Activated T-helper 1 cell treated with anti-CD3 and anti-CD28 coated beads, Interleukin-12 subunit alpha, Interleukin-12 subunit beta, Interleukin-2, Interleukin-4 antibody, amounts not matched to agents 30 ng/mL and 10 ng/mL and 1 ng/mL, durations not matched to agents 14 hours and 24 hours and 36 hours (primary cell): ENCODE measurements around the gene MAPK14. TPM values are rescaled to one million over a fixed set of nuclear protein-coding genes. Genes with fewer than 3 reads are reported as not detected.
A peak's percentile ranks its signal among the peaks of the same experiment; 100 is the strongest.

Experiments used
- DNase-seq: peaks from one replicate; pipeline ENCODE4 v3.0.0; 2021; ENCODE audit warnings: low spot score
- H3K27ac Mint-ChIP-seq: one replicate; pipeline ENCODE4 v1.8.0; 2021; ENCODE audit warnings: mild to moderate bottlenecking, mixed read lengths
- H3K27me3 Mint-ChIP-seq: one replicate; pipeline ENCODE4 v1.8.0; 2022; ENCODE audit warnings: mild to moderate bottlenecking, moderate library complexity, mixed read lengths; ENCODE audit not compliant: insufficient read depth
- H3K36me3 Mint-ChIP-seq: one replicate; pipeline ENCODE4 v1.8.0; 2021; ENCODE audit warnings: low read depth, mixed read lengths
- H3K4me1 Mint-ChIP-seq: one replicate; pipeline ENCODE4 v1.8.0; 2021; ENCODE audit warnings: low read depth, mixed read lengths
- H3K4me3 Mint-ChIP-seq: one replicate; pipeline ENCODE4 v1.8.0; 2021; ENCODE audit warnings: mild to moderate bottlenecking, moderate library complexity, mixed read lengths
- H3K9me3 Mint-ChIP-seq: one replicate; pipeline ENCODE4 v1.8.0; 2021; ENCODE audit warnings: mixed read lengths
- intact Hi-C: fragments of 100-400 bp; cut with micrococcal nuclease; formaldehyde crosslinking; loops from one replicate; pipeline ENCODE4 v1.15.1; 2024
- total RNA-seq: library from RNA; stranded (reverse); gene quantifications from 2 replicates; pipeline ENCODE4 v1.2.3, GENCODE V29; 2022

The MAPK14 gene
- total RNA-seq, 1 donor from 2014 or later, result 41.3 TPM

- peaks cover 37% of the 10 kb centered on the region for H3K36me3 Mint-ChIP-seq
- H3K27me3 Mint-ChIP-seq, result no peaks in the 10 kb centered on the region
- H3K4me3 Mint-ChIP-seq, result no peak overlapping the region
- no peak overlapping the region for H3K27ac Mint-ChIP-seq
- DNase-seq, result no peak
- H3K4me1 Mint-ChIP-seq, result peaks cover 83% of the 10 kb centered on the region
- no peaks in the 10 kb centered on the region for H3K9me3 Mint-ChIP-seq
- intact Hi-C loops, result no loop called here
Observed at GRCh38 chr6:36116066-36116864, 88.7 kb downstream of the MAPK14 start.

- no peak for DNase-seq
- Mint-ChIP-seq H3K4me1 (peaks cover 90% of the 10 kb centered on the region), H3K27me3 (no peaks in the 10 kb centered on the region), H3K9me3 (no peaks in the 10 kb centered on the region), H3K4me3 (no peak overlapping the region), H3K36me3 (peaks cover 33% of the 10 kb centered on the region), H3K27ac (no peak overlapping the region)
- intact Hi-C loops, result no loop called here
Observed at GRCh38 chr6:36116943-36117342, 89.3 kb downstream of the MAPK14 start.

DNA sequence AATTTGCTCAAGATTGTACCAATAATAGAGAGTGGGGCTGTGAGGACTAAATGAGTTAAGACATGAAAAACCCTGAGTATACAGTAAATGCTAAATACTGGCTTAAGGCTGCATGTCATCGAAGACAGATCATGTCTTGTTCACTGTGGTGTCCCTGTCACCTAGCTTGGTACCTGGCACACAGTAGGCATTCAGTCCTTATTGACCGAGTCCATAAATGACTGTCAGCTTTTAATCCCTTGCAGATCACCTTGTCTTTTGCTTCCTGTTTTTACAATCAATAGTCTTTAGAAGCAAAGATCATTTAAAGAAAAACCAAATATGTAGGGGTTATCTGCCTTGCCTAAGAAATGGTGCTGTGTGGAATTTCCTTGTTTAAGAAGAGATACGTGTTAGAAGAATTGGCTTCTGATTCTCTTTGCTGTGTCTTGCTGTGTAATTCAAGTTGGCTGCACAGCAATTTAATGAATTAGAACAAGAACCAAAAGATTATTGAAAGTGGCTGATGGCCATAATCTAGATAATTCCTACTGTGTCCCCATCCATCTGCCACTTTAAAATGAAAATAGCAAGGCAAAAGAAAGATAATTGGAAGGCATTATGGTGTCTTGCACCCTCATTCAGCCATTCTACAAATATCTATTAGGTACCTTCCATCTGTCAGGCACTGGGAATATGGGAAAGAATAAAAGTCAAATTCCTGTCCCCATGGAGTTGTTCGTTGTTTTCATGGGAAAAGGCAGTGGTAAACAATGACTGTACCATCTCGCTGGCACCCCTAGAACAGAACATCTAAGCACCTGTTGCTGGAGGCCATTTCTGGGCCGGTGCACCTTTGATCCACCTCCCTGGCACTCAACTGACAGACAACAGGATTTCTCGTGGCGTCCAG lies 90.3 kb downstream of the MAPK14 start:
- DNase-seq, result no peak
- H3K27me3 Mint-ChIP-seq, result no peaks in the 10 kb centered on the region
- H3K4me1 Mint-ChIP-seq, result peaks cover 94% of the 10 kb centered on the region
- peak overlapping the region; percentile 98 for H3K27ac Mint-ChIP-seq
- intact Hi-C loops, result no loop called here
- H3K4me3 Mint-ChIP-seq, result peak overlapping the region; percentile 25
- H3K9me3 Mint-ChIP-seq, result no peaks in the 10 kb centered on the region
- peaks cover 29% of the 10 kb centered on the region for H3K36me3 Mint-ChIP-seq

- peak overlapping the region; percentile 25 for H3K4me3 Mint-ChIP-seq
- H3K9me3 Mint-ChIP-seq, result no peaks in the 10 kb centered on the region
- peaks cover 29% of the 10 kb centered on the region for H3K36me3 Mint-ChIP-seq
- H3K27me3 Mint-ChIP-seq, result no peaks in the 10 kb centered on the region
- H3K4me1 Mint-ChIP-seq, result peaks cover 96% of the 10 kb centered on the region
- intact Hi-C loops, result no loop called here
- peak overlapping the region; percentile 98 for H3K27ac Mint-ChIP-seq
- DNase-seq, result peak; percentile 69
Observed at GRCh38 chr6:36118550-36119107, 91.0 kb downstream of the MAPK14 start.

- Mint-ChIP-seq H3K27ac (peak overlapping the region; percentile 98), H3K27me3 (no peaks in the 10 kb centered on the region), H3K4me3 (no peak overlapping the region), H3K36me3 (peaks cover 26% of the 10 kb centered on the region), H3K9me3 (no peaks in the 10 kb centered on the region), H3K4me1 (peaks cover 96% of the 10 kb centered on the region)
- intact Hi-C loops, result no loop called here
- DNase-seq, result no peak
Observed at GRCh38 chr6:36119209-36119608, 91.6 kb downstream of the MAPK14 start.

- H3K4me1 Mint-ChIP-seq, result peaks cover 92% of the 10 kb centered on the region
- intact Hi-C loops, result loop anchor here (1.0 to 10.0 kb wide), 7 partner anchors 25 to 475 kb away; partner anchors contain the start of genes KCTD20, MAPK14, PXT1 and SRSF3
- peak overlapping the region; percentile 80 for H3K4me3 Mint-ChIP-seq
- no peaks in the 10 kb centered on the region for H3K9me3 Mint-ChIP-seq
- H3K27me3 Mint-ChIP-seq, result no peaks in the 10 kb centered on the region
- no peak for DNase-seq
- peaks cover 26% of the 10 kb centered on the region for H3K36me3 Mint-ChIP-seq
- peak overlapping the region; percentile 98 for H3K27ac Mint-ChIP-seq
Observed at GRCh38 chr6:36120018-36120417, 92.4 kb downstream of the MAPK14 start.

- Mint-ChIP-seq H3K36me3 (peaks cover 26% of the 10 kb centered on the region), H3K4me1 (peaks cover 92% of the 10 kb centered on the region), H3K27me3 (no peaks in the 10 kb centered on the region), H3K9me3 (no peaks in the 10 kb centered on the region), H3K4me3 (peak overlapping the region; percentile 80), H3K27ac (peak overlapping the region; percentile 98)
- peak; percentile 71 for DNase-seq
- intact Hi-C loops, result loop anchor here (1.0 to 10.0 kb wide), 7 partner anchors 26 to 474 kb away; partner anchors contain the start of genes KCTD20, MAPK14, PXT1 and SRSF3
Observed at GRCh38 chr6:36120539-36120938, 92.9 kb downstream of the MAPK14 start.

DNA sequence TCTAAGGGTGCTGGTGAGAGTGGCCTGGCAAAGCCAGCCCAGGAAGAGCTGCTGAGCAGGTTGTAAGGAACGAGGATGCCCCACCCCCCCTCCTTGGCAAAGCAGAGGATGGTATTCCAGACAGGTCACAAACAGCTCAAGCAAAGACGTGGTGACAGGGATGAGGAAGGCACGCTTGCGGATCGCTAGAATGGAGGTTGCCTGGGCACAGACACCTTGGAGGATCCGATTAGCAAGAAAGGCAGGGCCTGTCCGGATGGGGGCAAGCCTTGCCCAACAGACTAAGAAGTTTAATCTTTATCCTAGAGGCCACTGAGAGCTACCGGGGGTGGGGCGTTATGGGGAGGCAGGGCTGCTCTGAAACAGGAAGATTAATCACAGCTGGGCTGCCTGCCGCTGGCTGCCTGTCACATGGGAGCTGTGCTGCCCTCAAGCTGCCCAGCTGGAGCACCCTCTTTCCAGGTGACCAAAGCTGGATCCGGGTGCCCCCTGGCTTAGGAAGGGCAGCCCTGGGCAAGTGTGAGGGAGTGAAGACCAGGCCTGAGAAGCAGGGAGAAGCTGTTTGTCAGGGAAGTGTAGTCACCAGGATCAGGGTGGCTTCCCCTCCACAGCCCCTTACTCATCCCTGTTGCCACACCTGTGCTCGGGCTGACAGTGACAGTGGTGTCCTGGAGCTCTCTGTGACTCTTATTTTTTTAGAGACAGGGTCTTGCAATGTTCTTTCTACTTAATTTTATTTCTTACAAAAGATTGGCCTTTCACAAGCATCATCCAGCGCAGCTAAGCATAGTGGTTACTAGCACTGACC lies 93.6 kb downstream of the MAPK14 start:
- peak overlapping the region; percentile 98 for H3K27ac Mint-ChIP-seq
- peaks cover 24% of the 10 kb centered on the region for H3K36me3 Mint-ChIP-seq
- H3K4me3 Mint-ChIP-seq, result peak overlapping the region; percentile 80
- intact Hi-C loops, result loop anchor here (1.0 to 10.0 kb wide), 7 partner anchors 26 to 474 kb away; partner anchors contain the start of genes KCTD20, MAPK14, PXT1 and SRSF3
- no peaks in the 10 kb centered on the region for H3K27me3 Mint-ChIP-seq
- peaks cover 94% of the 10 kb centered on the region for H3K4me1 Mint-ChIP-seq
- H3K9me3 Mint-ChIP-seq, result no peaks in the 10 kb centered on the region
- peak; percentile 52 for DNase-seq

DNA sequence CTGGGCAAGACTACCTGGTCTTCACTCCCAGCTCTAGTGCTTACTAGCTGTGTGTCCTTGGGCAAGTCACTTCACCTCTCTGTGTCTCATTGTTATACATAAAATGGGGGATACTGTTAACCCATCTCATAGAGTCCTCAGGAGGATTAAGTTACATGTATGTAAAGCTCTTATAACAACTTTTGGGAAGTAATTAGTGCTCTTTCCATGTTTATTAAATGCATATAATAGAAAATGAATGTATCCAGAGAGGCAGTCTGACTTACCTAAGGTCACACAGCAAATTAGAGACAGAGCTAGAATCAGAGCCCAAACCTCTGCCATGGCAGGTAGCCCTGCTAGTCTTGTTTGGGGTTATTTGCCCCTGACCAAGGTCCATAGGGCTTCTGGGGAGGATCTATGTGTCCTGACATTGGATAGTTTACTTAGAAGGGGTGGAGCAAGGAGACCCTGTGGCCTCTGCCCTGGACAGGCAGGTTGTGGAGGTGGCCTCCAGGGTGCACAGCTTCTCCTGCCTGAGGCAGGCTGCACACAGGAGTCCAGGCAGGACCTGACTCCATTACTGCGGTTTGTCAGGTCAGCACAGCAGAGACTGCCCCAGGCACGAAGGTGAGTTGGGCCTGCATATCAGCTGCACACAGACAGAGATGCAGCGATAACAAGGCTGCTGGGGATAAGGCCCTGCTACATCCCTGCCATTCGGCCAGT lies 94.3 kb downstream of the MAPK14 start:
- H3K27ac Mint-ChIP-seq, result peak overlapping the region; percentile 98
- intact Hi-C loops, result loop anchor here (2.0 to 10.0 kb wide), 6 partner anchors 27 to 473 kb away; partner anchors contain the start of genes KCTD20, PXT1, SRSF3 and STK38
- DNase-seq, result no peak
- H3K36me3 Mint-ChIP-seq, result peaks cover 19% of the 10 kb centered on the region
- H3K4me1 Mint-ChIP-seq, result peaks cover 94% of the 10 kb centered on the region
- peak overlapping the region; percentile 23 for H3K4me3 Mint-ChIP-seq
- no peaks in the 10 kb centered on the region for H3K9me3 Mint-ChIP-seq
- H3K27me3 Mint-ChIP-seq, result no peaks in the 10 kb centered on the region

DNA sequence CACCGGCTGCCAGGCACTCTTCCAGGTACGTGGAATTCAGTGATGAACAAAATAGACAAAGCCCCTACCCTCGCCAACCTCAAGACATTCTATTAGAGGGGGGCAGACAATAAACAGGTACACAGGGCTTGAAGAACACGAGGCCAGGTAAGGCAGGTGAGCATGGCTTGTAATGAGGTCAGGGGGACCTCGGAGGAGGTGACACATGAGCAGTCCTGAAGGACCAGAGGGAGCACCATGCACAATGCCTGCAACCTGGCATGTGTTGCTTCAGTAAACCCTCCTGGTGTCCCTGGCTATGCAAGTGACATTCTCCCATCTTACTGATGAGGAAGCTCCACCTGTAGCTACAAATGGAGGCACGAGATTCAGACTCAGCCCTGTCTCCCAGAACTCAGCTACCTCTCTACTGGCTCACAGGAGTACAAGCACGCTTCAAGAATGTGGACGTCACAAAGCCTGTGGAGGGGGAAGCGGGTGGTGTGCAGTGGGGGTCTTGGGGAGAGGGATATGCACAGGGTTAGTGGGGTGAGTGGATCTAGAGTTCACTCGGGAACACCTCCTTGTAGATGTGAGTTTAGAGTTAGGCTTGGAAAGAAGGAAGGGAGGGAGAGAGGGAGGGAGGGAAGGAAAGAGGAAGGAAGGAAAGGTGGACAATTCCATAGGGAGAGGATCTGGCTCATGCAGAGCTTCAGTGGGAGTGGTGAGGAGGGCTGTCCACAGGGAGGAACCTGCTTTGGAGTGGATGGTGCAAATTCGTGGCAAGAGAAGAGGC lies 95.1 kb downstream of the MAPK14 start:
- Mint-ChIP-seq H3K27ac (peak overlapping the region; percentile 98), H3K9me3 (no peaks in the 10 kb centered on the region), H3K4me1 (peaks cover 90% of the 10 kb centered on the region), H3K27me3 (no peaks in the 10 kb centered on the region), H3K4me3 (no peak overlapping the region), H3K36me3 (peaks cover 12% of the 10 kb centered on the region)
- DNase-seq, result no peak
- intact Hi-C loops, result loop anchor here (1.0 to 10.0 kb wide), 6 partner anchors 9 to 472 kb away; partner anchors contain the start of genes KCTD20, PXT1, SRSF3 and STK38
